OCI-LY3 (cell line): Measurements from ENCODE around the gene PRDM2.

ENCODE experiments used
- H2AFZ ChIP-seq: fragments of 200-600, 300-600 bp; shearing (Covaris generic); 2 replicates; pipeline ENCODE4 v1.6.0; 2014; ENCODE audit warnings: antibody characterized with exemption, low read depth, low read length
- H3K27ac ChIP-seq: fragments of 200-600, 300-600 bp; sonication (generic); 2 replicates; pipeline ENCODE4 v1.5.1; 2014; ENCODE audit warnings: mild to moderate bottlenecking, low read length, moderate library complexity, mixed read lengths
- H3K27me3 ChIP-seq: fragments of 200-600, 300-600 bp; sonication (generic); 2 replicates; pipeline ENCODE4 v1.6.1; 2014; ENCODE audit warnings: low read depth, low read length, mixed read lengths
- H3K36me3 ChIP-seq: fragments of 200-600, 300-600 bp; sonication (generic); replicated peaks from 2 replicates; pipeline ENCODE3; 2014; ENCODE audit warnings: low read depth, low read length, mixed read lengths
- H3K4me1 ChIP-seq: fragments of 300-600, 200-600 bp; sonication (generic); 2 replicates; pipeline ENCODE4 v1.6.1; 2014; ENCODE audit warnings: low read length, mixed read lengths
- H3K4me2 ChIP-seq: fragments of 200-600, 300-600 bp; sonication (generic); 2 replicates; pipeline ENCODE4 v1.6.1; 2014; ENCODE audit warnings: low read length, mixed read lengths
- H3K4me3 ChIP-seq: fragments of 300-600, 200-600 bp; sonication (generic); 2 replicates; pipeline ENCODE4 v1.5.1; 2014; ENCODE audit warnings: antibody characterized with exemption, mild to moderate bottlenecking, low read length, moderate library complexity
- H3K79me2 ChIP-seq: fragments of 300-600, 200-600 bp; shearing (Covaris generic); 2 replicates; pipeline ENCODE4 v1.6.1; 2014; ENCODE audit warnings: mild to moderate bottlenecking, low read length, mixed read lengths
- H3K9ac ChIP-seq: fragments of 300-600, 200-600 bp; shearing (Covaris generic); 2 replicates; pipeline ENCODE4 v1.6.0; 2014; ENCODE audit warnings: mild to moderate bottlenecking, low read length, moderate library complexity
- H3K9me3 ChIP-seq: fragments of 200-600, 300-600 bp; shearing (Covaris generic); 2 replicates; pipeline ENCODE4 v1.6.1; 2014; ENCODE audit warnings: low read length, mixed read lengths; ENCODE audit not compliant: insufficient read depth
- H4K20me1 ChIP-seq: fragments of 200-600, 300-600 bp; sonication (generic); 2 replicates; pipeline ENCODE4 v1.6.1; 2016; ENCODE audit warnings: low read length, mixed read lengths; ENCODE audit not compliant: insufficient read depth
- EZH2phosphoT487 ChIP-seq: fragments of 200-600 bp; shearing (Covaris generic); IDR thresholded peaks from 2 replicates; pipeline ENCODE4 v1.6.1; 2018; ENCODE audit warnings: antibody characterized with exemption, mixed run types, low read depth
- TF ChIP-seq, protein P1 (sequence below): fragments of 200-600, 300-600 bp; sonication (generic); IDR thresholded peaks from 2 replicates; pipeline ENCODE4 v1.5.1; 2014; ENCODE audit warnings: antibody characterized with exemption, low read length, low read depth

PRDM2 gene

DNA sequence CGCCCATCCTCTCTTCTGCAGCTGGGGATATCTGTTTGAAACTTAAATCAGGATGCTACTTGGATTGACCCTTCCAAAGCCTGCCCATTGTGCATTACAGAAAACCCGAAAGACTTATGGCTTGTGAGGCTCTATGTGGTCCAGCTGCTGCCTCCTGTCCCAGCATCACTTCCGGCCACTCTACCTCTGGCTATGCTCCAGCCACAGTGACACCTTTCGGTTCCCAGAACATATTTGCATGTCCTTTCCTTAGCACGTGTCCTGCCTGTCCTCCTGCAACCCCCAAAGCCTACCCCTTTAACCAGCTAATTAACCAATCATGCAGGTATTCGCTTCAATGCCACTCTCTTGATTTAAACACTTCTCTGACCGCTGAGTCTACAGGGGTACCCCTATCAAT lies 167.6 kb downstream of the PRDM2 start:
- H3K79me2 ChIP-seq = no peaks in the 10 kb centered on the region
- H2AFZ ChIP-seq = no peak overlapping the region
- no peaks in the 10 kb centered on the region for H4K20me1 ChIP-seq
- H3K36me3 ChIP-seq = no peaks in the 10 kb centered on the region
- no peak overlapping the region for H3K27ac ChIP-seq
- H3K9ac ChIP-seq = no peak overlapping the region
- no peaks in the 10 kb centered on the region for H3K27me3 ChIP-seq
- H3K4me3 ChIP-seq = no peak overlapping the region
- TF ChIP-seq, protein P1, sequence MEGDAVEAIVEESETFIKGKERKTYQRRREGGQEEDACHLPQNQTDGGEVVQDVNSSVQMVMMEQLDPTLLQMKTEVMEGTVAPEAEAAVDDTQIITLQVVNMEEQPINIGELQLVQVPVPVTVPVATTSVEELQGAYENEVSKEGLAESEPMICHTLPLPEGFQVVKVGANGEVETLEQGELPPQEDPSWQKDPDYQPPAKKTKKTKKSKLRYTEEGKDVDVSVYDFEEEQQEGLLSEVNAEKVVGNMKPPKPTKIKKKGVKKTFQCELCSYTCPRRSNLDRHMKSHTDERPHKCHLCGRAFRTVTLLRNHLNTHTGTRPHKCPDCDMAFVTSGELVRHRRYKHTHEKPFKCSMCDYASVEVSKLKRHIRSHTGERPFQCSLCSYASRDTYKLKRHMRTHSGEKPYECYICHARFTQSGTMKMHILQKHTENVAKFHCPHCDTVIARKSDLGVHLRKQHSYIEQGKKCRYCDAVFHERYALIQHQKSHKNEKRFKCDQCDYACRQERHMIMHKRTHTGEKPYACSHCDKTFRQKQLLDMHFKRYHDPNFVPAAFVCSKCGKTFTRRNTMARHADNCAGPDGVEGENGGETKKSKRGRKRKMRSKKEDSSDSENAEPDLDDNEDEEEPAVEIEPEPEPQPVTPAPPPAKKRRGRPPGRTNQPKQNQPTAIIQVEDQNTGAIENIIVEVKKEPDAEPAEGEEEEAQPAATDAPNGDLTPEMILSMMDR = no peak
- no peak for TF ChIP-seq EZH2phosphoT487
- no peaks in the 10 kb centered on the region for H3K9me3 ChIP-seq
- no peak overlapping the region for H3K4me2 ChIP-seq
- H3K4me1 ChIP-seq = no peaks in the 10 kb centered on the region

DNA sequence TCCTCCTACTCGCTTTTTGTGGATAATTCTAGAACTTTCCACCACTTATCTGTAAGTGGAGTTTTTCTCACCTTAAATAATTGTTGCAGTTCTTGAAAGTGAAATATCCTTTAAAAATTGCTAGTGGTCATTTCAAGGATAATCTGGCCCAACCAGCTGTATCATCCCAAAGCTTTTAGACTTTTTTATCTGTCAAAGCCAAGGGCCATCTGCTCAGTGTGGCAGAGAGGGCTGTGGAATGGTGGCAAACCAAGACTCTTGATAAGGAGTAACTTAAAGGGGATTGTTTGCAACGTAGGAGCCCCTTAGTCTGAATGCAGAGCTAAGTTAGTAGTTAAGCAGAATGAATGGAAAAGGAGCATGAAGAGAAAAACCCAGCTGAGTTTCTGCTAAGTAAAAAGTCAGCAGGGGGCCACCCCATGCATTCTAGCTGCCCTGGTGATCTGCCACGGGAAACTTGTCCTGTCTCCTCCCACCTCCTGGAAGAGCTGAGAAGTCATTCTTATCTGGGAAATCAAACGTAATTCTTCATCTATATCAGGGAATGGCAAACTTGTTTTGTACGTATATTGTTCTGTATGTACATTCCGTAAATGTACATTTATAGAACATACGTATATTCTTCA lies 169.3 kb downstream of the PRDM2 start:
- H3K27ac ChIP-seq = no peak overlapping the region
- no peaks in the 10 kb centered on the region for H3K79me2 ChIP-seq
- no peak for TF ChIP-seq EZH2phosphoT487
- TF ChIP-seq, protein P1 = no peak
- no peaks in the 10 kb centered on the region for H3K4me1 ChIP-seq
- H3K4me3 ChIP-seq = no peak overlapping the region
- no peaks in the 10 kb centered on the region for H3K36me3 ChIP-seq
- no peaks in the 10 kb centered on the region for H3K9me3 ChIP-seq
- H2AFZ ChIP-seq = no peak overlapping the region
- no peaks in the 10 kb centered on the region for H3K27me3 ChIP-seq
- no peak overlapping the region for H3K4me2 ChIP-seq
- no peak overlapping the region for H3K9ac ChIP-seq
- no peaks in the 10 kb centered on the region for H4K20me1 ChIP-seq

DNA sequence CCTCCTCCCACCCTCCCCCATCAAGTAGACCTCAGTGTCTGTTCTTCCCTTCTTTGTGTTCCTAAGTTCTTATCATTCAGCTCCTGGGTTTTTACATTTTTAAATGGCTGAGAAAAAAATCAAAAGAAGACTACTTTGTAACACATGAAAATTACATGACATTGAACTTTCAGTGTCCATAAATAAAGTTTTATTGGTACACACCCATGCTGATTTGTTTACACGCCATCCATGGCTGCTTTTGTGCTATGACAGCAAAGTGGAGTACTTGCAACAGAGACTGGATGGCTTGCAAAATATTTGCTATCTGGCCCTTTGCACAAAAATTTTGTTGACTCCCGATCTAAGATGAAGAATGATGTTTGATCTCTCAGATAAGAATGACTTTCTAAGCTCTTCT lies 171.4 kb downstream of the PRDM2 start:
- no peak overlapping the region for H3K4me3 ChIP-seq
- H3K79me2 ChIP-seq = no peaks in the 10 kb centered on the region
- H3K27ac ChIP-seq = no peak overlapping the region
- no peaks in the 10 kb centered on the region for H3K36me3 ChIP-seq
- no peaks in the 10 kb centered on the region for H3K4me1 ChIP-seq
- no peaks in the 10 kb centered on the region for H4K20me1 ChIP-seq
- H3K9ac ChIP-seq = no peak overlapping the region
- no peak overlapping the region for H3K4me2 ChIP-seq
- no peaks in the 10 kb centered on the region for H3K27me3 ChIP-seq
- H3K9me3 ChIP-seq = no peaks in the 10 kb centered on the region
- H2AFZ ChIP-seq = no peak overlapping the region
- TF ChIP-seq, protein P1 = no peak
- TF ChIP-seq EZH2phosphoT487 = no peak

GRCh38 chr1:13871886-13872285 lies 171.9 kb downstream of the PRDM2 start:
- no peaks in the 10 kb centered on the region for H3K36me3 ChIP-seq
- no peak overlapping the region for H3K4me2 ChIP-seq
- H3K27ac ChIP-seq = no peak overlapping the region
- H3K4me1 ChIP-seq = no peaks in the 10 kb centered on the region
- H4K20me1 ChIP-seq = no peaks in the 10 kb centered on the region
- no peak overlapping the region for H3K4me3 ChIP-seq
- no peak for TF ChIP-seq EZH2phosphoT487
- TF ChIP-seq, protein P1 = no peak
- H3K9me3 ChIP-seq = no peaks in the 10 kb centered on the region
- no peaks in the 10 kb centered on the region for H3K79me2 ChIP-seq
- H3K27me3 ChIP-seq = no peaks in the 10 kb centered on the region
- no peak overlapping the region for H2AFZ ChIP-seq
- no peak overlapping the region for H3K9ac ChIP-seq
